ENCODE results near the gene DMGDH.

Gene DMGDH

GRCh38 chr5:78971998-78972397 is 97.5 kb downstream of the DMGDH start:
- no peak for DNase-seq

GRCh38 chr5:78968781-78969180 is 100.7 kb downstream of the DMGDH start:
- DNase-seq = no peak

GRCh38 chr5:78964889-78965288 is 104.6 kb downstream of the DMGDH start:
- no peak for DNase-seq

- no peak for DNase-seq
These were observed 107.7 kb downstream of the DMGDH start for GRCh38 chr5:78961743-78962142.

- DNase-seq = no peak
These were observed 109.7 kb downstream of the DMGDH start for GRCh38 chr5:78959767-78960166.

- DNase-seq = no peak
These were observed 110.6 kb downstream of the DMGDH start for GRCh38 chr5:78958672-78959445.

- no peak for DNase-seq
These were observed 112.6 kb downstream of the DMGDH start for GRCh38 chr5:78956901-78957300.

GRCh38 chr5:78953092-78953800 is 116.2 kb downstream of the DMGDH start:
- no peak for DNase-seq
